HG03439 (cell line): ENCODE results near the gene PGA5.

Experiments
- ATAC-seq: cut with Tn5 transposase; IDR thresholded peaks from one replicate; pipeline ENCODE4 v1.9.1; 2021; ENCODE audit warnings: mild to moderate bottlenecking, moderate library complexity; ENCODE audit not compliant: unreplicated experiment

Gene PGA5

DNA sequence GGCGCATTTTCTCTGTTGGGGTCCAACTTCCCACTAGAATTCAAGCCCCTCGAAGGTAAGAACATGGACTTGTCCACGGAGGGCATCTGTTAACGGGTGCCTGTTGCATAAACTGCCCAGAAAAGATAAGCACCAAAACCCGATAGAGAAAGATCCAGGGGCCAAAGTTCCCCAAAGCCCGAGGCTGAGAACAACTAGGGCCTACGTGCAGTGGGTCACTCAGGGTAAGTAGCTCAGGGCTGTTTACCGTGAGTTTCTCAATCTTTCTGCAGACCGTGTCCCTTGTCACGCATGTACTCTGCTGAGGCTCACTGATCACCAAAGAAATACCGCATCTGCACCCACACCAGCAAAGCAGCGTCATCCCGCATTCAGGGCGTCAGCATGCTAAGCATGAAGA, 24.4 kb downstream of the PGA5 start:
- no peak for ATAC-seq

DNA sequence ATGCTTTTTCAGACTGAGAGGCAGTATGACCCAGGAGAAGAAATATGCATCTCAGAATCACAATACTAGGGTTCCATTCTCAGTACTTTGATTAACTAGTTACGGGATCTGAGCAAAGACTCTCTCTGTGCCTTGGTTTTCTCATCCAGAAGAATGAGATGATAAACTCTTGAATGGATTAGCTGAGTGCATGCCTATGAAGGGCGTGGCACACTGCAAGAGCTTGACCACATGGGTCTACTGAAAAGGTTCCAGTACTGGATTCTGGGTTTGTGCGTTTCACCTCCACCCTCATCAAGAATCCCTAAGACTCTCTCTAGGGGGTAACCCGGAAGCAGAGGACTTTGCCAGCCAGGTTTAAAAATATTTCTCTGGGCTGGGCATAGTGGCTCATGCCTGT, 25.6 kb downstream of the PGA5 start:
- ATAC-seq: no peak

DNA sequence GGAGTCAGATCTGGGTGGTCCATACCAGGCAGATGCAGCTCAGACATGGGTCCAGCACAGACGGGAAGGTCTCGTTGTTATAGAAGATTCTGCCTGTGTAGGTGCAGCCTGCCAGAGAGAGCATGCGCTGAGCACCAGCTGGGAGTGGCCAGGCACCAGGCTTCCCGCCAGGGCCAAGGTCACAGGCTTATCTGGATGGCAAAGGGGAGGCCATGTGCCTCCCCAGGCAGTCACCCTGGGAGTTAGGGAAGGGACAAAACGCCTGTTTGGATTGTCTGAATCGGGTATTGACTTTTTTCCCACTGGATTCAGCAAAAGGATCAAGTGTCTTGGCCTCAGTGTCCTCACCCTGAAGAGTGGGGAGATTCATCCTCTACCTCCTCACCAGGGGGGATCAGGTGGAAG, 26.5 kb downstream of the PGA5 start:
- ATAC-seq: no peak

DNA sequence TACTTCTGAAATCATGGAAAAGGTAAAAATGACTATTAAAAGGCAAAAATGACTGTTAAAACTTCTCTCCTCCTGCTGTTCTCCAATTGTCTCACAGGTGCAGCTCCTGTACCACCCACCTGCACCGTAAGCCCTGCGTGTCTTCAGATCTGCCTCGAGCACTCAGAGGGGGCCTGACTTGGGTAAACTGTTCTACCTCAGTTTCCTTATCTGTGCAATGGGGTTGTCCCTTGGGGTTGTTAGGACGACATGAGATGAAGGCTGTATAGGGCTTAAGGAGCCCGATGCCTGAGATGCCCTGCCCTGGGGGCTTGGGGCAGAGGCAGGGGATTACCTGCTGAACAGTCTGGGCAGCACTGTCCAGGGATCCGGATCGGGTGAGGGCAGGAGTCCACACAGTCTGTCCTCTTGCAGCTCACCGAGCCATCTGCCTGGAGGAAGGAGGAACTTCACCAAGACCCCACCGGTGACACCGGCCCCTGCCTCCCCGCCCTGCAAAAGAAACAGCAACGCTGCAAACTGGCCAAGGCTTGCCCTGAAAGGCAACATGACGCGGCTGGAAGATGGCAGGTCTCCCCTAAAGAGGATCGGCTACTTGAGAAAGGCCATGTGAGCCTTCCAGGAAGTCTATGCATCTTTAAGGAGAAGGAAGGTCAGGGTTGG, 27.7 kb downstream of the PGA5 start:
- no peak for ATAC-seq

DNA sequence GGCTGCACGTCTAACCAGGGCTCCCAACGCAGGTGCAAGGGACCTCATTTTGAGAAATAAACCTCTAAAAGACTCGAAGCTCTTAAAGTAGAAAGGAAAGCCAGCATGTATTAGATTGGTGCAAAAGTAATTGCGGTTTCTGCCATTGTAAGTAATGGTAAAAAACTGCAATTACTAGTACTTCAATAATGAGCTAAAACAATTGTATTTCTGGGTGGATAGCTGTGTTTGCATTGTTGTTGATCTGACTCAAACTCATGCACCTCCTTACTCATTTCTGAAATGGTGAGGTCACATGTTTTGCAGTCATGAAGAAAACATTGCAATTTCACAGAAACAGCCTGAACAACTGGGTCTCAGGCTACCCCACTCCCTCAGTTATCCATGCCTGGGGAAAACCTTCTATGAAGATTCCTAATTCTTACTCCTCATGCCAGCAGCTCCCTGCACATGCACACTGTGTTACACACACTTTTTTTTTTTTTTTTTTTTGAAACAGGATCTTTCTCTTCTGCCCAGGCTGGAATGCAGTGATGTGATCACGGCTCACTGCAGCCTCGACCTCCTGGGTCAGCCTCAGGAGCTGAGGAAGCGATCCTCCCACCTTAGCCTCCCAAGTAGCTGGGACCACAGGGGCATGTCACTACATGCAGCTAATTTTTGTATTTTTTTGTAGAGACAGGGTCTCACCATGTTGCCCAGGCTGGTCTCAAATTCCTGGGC, 29.5 kb downstream of the PGA5 start:
- no peak for ATAC-seq

DNA sequence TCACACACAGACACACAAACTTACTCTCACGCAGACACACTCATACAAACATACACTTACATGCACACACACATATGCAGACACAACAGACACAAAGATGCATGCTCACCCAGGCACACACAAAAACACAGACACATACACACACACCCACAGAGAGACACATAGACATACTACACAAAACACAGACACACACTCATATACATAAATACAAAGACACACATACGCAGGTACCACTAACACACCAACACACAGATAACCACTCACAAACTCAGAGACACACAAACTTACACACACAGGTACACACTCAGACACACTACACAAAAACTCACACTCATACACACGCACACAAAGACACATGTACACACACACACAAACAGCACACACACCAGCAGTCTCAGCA, 31.8 kb downstream of the PGA5 start:
- ATAC-seq: no peak

DNA sequence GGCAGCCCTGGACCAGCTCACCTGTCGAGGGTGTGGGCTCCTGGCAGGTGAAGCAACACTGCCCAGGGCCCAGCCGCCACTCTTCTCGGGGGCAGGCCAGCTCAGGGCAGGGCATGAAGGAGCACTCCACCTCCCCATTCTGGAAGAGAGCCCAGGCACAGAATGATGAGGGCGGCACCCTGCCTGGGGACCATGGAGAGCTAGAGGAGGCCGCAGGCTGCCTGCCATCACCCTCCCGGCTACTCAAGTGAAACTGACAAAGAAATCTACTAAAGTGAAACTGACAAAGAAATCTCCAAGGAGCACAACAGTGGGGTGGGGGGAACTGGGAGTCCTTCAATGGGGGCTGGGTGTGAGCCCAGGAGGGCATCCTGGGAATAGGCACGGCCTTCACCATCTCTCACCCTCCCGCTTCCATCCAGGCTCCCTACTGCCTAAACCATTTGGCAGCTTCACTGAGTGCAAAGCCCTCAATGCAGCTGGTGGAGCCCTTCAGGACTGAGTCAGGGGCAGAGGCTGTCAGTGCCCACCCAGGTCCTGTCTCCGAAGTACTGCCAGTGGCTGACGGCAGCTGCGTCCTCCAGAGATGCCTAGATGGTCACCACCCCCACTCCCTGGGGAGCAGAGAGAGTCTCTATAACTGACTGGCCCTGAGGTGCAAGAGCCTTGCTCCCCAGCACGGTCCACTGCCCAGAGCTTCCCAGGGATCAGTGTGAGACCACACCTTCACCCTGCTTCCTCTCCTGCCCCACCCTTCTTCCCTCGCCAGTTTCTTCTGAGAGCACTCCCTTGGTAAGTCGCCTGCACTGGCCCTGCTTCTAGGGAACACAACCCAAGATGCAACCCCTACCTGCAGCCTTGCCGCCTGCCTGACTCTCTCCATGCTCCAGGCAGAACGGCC, 32.5 kb downstream of the PGA5 start:
- no peak for ATAC-seq

DNA sequence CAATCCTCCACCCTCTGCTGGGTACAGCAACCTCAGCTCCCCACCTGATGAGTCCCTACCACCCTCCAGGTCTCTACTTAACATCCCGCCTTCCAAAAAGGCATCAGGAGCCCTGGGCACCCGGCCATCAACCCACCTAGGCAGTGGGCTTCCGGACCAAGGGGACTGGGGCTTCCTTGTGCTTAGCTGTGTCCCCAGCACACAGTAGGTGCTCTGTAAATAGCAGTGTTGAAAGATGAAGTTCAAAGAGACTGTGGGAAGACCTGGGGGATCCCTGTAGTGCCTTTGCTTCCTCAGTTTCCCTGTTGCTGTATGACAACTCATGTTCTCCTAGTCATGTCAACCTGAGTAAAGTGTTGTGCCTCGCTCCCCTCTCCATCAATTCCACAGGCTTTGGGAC, 33.1 kb downstream of the PGA5 start:
- ATAC-seq: no peak

DNA sequence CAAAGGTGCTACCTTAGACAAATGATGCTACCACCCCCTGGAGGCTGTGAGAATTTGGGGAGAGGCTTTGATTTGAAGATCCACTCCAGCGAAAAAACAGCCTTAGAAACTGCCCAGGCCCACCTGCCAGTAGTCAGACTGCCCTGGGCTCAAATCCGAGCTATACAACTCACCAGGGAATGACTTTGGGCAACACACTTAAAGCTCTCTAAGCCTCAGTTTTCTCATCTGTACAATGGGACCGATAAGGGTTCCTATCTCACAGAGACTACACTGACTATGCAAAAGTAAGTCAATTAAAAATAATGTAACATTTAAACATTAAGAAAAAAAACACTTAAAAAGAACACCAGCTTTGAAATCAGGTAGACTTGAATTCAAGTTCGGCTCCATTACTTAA, 34.2 kb downstream of the PGA5 start:
- no peak for ATAC-seq

DNA sequence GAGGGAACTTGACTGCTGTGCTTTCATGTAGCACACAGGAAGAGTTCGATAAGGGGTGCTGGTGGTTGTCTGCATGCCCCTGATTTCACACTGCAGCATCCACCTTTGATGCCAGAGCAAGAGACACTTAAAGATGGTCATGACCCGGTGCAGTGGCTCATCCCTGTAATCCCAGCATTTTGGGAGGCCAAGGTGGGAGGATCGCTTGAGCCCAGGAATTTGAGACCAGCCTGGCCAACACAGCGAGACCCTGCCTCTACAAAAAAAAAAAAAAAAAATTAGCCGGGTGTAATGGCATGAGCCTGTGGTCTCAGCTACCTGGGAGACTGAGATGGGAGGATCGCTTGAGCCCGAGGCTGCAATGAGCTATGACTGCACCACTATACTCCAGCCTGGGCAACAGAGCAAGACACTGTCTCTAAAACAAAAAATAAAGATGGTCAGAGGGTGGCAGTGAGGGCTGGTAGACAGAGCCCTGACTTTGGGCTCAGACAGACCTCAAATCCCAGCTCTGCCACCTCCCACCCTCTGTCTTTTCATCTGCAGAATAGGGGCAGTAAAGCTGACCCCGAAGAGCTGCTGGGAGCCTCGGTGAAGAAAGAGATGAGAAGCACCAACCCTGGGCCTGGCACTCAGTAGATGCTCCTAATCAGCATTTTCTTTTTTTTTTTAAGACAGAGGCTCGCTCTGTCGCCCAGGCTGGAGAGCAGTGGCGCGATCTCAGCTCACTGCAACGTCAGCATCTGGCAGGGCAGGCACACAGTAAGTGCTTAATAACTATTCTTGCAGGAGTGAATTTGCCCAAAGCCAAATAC, 36.4 kb downstream of the PGA5 start:
- ATAC-seq: no peak

DNA sequence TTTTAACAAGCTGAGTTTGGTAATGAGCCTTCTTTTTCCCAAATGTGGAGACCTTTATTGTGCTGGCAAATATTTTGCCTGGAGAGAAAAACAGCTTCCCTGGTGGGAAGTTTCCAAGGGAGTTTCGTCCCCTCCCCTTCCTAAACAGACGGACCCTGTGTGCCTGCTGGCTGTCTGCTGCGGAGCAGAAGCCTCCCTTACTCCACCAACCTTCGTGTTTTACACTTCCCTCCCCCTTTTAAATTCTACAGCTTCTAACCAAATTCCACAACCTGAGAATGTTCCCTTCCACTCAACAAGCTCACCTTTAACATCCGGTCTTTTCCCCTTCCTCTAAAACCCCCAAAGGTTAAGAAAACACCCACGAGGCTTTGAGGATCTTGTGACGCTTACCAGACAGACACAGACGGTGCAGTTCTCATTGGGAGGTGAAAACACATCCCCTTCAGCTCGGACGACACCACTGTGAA, 37.1 kb downstream of the PGA5 start:
- ATAC-seq: no peak

DNA sequence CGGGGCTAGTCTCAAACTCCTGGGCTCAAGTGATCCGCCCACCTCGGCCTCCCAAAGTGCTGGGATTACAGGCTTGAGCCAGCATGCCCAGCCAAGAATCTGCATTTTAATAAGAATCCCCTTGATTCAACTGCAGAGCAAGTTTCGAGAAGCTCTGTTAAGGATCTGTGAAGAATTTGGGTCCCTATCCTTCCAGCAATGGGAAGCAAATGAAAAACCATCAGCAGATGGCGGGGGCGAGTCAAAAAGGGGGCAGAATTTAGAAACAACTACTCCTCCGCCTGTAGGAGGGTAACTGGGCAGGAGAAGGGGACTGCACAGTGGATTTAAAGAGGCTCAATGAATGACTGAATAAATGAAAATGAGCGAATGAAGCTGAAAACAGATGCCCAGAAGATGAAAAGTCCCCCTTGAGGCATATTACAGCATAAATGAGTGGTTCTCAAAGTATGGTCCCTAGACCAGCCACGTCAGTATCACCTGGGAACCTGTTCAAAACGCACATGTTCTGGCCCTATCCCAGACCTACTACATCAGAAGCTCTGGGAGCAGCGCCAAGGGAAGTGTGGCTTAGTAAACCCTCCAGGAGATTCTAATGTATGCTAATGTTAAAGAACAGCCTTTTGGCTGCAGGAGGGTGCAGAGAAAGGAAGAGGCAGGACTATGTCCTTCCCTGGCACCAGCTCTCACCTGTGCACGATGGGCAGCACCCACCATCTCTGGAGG, 39.1 kb downstream of the PGA5 start:
- ATAC-seq: no peak

DNA sequence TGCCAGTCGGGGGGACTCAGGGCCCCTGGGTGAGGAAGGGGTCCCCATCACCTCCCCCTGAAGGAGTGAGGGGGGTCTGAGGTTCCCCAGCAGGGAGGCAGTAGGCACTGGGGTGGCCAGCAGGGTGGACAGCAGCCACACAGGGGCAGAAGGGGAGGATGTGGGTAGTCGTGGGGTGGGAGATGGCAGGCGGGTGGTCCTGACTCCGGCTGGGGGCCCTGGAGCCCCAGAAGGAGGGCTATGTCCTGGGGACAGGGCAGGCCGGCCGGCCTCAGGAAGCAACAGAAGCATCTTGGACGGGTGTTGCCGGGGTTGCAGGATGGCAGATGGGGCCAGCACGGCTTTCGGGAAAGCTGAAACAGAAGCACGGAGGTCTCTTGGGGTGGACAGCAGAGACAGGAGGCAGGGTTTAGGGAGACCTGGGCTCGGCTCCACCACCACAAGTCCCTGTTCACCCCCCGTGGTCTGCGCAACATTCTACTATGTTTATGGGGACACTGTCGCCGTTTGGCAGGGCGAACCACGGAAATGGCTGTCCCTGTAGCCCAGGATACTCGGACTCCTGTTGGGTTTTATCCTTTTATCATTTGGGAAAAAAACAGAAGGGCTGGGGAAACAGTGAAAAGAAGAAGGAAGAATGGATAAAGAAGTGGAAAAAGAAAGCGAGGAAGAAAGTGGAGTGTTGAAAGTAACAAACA, 40.1 kb downstream of the PGA5 start:
- no peak for ATAC-seq

DNA sequence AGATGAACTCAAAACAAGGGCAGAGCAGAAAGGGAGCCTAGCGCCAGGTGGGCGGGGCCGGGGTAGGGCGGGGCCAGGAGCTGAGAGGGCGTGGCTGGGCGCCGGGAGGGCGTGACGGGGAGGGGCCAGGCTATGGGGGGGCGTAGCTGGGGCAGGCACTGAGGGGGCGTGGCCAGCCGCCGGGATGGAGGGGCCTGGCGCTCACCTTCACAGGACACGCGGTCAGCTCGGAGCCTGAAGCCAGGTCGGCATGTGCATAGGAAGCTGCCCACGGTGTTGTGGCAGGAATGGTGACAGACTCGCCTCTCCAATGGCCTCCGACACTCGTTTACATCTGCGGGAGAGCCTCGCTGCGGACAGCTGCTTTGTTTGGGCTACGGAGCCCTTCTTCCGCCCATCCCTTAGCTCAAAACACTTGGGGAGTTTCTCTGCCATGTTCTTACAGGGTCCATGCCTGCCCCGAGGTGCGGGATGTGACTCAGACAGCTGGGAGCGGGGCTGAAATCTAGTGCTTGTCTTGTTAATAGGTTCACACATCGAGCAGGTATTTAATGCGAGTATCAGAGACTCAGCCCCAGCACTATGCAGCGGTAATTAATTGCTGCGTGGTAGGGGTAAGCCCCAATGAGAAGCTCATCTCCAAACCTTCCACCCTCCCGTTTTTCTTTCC, 40.7 kb downstream of the PGA5 start:
- no peak for ATAC-seq

DNA sequence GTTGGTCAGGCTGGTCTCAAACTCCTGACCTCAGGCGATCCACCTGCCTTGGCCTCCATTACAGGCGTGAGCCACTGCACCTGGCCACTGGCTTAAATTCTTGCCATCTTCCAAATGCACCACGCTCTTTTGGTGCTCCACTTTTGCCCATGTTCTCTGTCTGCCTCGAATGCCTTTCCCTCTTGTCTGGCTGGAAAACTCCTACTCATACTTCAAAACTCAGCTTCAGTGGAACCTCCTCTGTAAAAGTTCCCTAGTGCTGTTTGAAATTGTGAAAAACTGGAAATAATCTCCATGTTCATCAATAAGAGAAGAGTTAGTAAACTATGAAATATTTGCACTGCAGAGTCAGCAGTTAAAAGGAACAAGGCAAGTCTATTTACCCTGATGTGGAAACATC, 42.6 kb downstream of the PGA5 start:
- ATAC-seq: no peak

DNA sequence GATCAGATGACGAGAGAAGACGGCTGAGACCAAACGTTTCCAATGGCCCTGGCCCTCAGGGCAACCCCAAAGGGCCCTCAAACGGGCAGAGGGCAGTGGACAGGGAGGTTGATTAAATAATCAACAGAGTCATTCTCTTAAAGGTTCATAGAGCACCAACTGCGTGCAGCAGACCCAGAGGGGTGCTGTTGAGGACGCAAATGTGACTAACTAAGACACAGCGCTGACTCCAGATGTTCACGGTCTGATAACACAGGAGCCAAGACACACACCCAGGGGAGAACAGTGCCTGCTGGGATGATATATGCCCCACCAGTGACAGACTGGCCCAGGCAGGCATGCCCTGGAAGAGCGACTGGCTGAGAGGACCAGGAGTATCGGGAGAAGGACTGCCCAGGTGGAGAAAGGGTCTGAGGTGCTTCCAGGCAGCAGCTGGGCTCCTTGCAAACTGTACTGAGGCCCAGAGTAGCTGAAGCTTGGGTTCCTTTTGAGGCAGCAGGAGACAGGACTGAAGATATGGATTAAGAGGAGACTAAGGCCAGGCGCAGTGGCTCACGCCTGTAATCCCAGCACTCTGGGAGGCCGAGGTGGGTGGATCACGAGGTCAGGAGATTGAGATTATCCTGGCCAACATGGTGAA, 46.5 kb downstream of the PGA5 start:
- ATAC-seq: no peak

DNA sequence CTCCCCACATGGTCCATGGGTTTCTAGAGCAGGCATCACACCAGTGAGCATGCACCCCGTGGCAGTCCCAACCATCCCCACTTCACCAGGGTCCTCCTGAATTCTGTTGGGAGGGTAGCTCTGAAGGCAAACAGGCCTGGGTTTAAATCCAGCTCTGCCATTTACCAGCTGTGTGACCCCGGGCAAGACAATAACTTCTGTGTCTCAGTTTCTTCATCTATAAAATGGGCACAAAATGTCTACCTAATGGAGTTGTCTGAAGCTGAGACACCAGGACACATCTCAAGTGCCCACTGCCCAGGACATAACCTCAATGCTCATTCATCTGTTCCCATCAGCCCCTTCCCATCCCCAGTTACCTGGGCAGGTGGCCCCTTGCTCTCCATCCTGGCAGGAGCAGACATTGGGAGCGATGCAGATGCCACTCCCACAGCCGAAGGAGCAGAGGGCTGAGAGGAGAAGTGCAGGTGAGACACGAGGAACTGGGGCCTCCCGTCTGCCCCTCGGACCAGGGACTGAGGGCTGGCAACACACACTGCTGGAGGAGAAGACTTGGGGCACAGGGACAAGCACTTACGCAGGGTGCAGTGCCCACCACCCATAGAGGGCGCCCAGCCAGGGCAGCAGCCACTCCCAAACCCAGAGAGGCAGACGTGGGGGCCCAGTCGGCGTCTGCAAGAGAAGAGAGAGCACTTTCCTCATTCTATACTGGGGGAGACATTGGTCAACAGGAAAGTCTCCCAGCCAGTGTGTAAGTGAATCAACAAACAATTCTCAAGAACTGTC, 50.1 kb downstream of the PGA5 start:
- ATAC-seq: no peak

DNA sequence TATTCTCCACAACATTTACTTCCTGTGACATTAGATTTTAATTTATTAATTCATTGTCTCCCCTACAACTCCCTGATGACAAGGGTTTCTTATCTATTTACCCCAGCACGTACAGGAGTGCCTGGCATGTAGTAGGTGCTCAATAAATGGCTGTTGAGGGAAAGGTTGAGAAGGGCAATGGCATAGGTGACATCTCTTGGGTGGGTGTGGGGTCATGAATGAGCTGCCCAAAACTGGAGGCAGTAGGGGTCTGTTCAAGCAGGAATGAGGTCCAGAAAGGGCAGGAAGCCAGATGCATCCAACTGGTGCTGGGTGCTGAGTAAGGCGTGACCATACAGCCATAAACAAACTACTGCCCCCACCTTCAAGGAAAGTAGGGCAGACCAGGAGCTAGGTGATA, 51.4 kb downstream of the PGA5 start:
- no peak for ATAC-seq
